OCI-LY1 (cell line): Measurements from ENCODE around the gene AKR7A2.
"Not testable (repeated sequence)": the region's sequence is repeated elsewhere in the genome, so short reads cannot be mapped to it uniquely, and the experiment has no call there.

Experiments
- H2AFZ ChIP-seq: fragments of 200-600 bp; sonication (generic), shearing (Covaris generic); 2 replicates; pipeline ENCODE4 v1.6.0; 2014; ENCODE audit warnings: antibody characterized with exemption, mild to moderate bottlenecking, low read length
- H3F3A ChIP-seq: fragments of 200-600 bp; sonication (generic), shearing (Covaris generic); 2 replicates; pipeline ENCODE4 v1.6.0; 2014; ENCODE audit warnings: mild to moderate bottlenecking, antibody characterized with exemption, low read length, moderate library complexity; ENCODE audit not compliant: insufficient read depth
- H3K27ac ChIP-seq: fragments of 200-600 bp; sonication (generic); 2 replicates; pipeline ENCODE4 v1.5.1; 2014; ENCODE audit warnings: low read length, mixed run types, mild to moderate bottlenecking, low read depth; ENCODE audit not compliant: poor library complexity, severe bottlenecking
- H3K27me3 ChIP-seq: fragments of 200-600 bp; sonication (generic); 2 replicates; pipeline ENCODE4 v1.6.0; 2014; ENCODE audit warnings: antibody characterized with exemption, mild to moderate bottlenecking, low read length, moderate library complexity; ENCODE audit not compliant: insufficient read depth
- H3K36me3 ChIP-seq: fragments of 200-600 bp; sonication (generic); 2 replicates; pipeline ENCODE4 v1.6.1; 2014; ENCODE audit warnings: mild to moderate bottlenecking, antibody characterized with exemption, low read length, moderate library complexity, mixed read lengths; ENCODE audit not compliant: insufficient read depth
- H3K4me1 ChIP-seq: fragments of 200-600 bp; sonication (generic); 2 replicates; pipeline ENCODE4 v1.5.1; 2014; ENCODE audit warnings: mild to moderate bottlenecking, low read length, moderate library complexity; ENCODE audit not compliant: insufficient read depth, severe bottlenecking
- H3K4me2 ChIP-seq: fragments of 200-600 bp; sonication (generic), shearing (Covaris generic); 2 replicates; pipeline ENCODE4 v1.6.1; 2014; ENCODE audit warnings: low read length
- H3K4me3 ChIP-seq: fragments of 200-600 bp; sonication (generic); 2 replicates; pipeline ENCODE4 v1.5.1; 2014; ENCODE audit warnings: low read length, low read depth, mild to moderate bottlenecking, mixed read lengths; ENCODE audit not compliant: poor library complexity, severe bottlenecking
- H3K79me2 ChIP-seq: fragments of 200-600 bp; shearing (Covaris generic); 2 replicates; pipeline ENCODE4 v1.6.1; 2016; ENCODE audit warnings: mixed run types, low read length, mixed read lengths; ENCODE audit not compliant: insufficient read depth
- H3K9ac ChIP-seq: fragments of 200-600 bp; sonication (generic), shearing (Covaris generic); 2 replicates; pipeline ENCODE4 v1.6.1; 2014; ENCODE audit warnings: mild to moderate bottlenecking, low read length, mixed read lengths
- H3K9me2 ChIP-seq: fragments of 200-600 bp; sonication (generic), shearing (Covaris generic); 2 replicates; pipeline ENCODE4 v1.6.1; 2014; ENCODE audit warnings: low read depth, mild to moderate bottlenecking, low read length, mixed read lengths
- H3K9me3 ChIP-seq: fragments of 200-600 bp; shearing (Covaris generic); 2 replicates; pipeline ENCODE4 v1.6.1; 2014; ENCODE audit warnings: low read length, mixed read lengths
- H4K20me1 ChIP-seq: fragments of 200-600 bp; sonication (generic), shearing (Covaris generic); 2 replicates; pipeline ENCODE4 v1.6.0; 2016; ENCODE audit warnings: mild to moderate bottlenecking, low read length; ENCODE audit not compliant: insufficient read depth
- EZH2 ChIP-seq: fragments of 200-600 bp; sonication (generic), shearing (Covaris generic); IDR thresholded peaks from 2 replicates; pipeline ENCODE4 v1.8.0; 2017; ENCODE audit warnings: borderline replicate concordance, mixed run types, mild to moderate bottlenecking, antibody characterized with exemption, low read length, moderate library complexity, mixed read lengths
- TF ChIP-seq, protein P1 (sequence below): fragments of 200-600 bp; sonication (generic), shearing (Covaris generic); IDR thresholded peaks from 2 replicates; pipeline ENCODE4 v1.5.1; 2017; ENCODE audit warnings: mild to moderate bottlenecking, antibody characterized with exemption, low read length, moderate library complexity, mixed read lengths

AKR7A2 gene

GRCh38 chr1:19306941-19307340, 5.0 kb downstream of the AKR7A2 start:
- Histone ChIP-seq H3K4me2 (no peak overlapping the region), H3K9ac (no peak overlapping the region), H2AFZ (no peak overlapping the region), H3K27ac (no peak overlapping the region), H3F3A (no peaks in the 10 kb centered on the region), H3K4me3 (no peak overlapping the region), H4K20me1 (no peaks in the 10 kb centered on the region), H3K9me2 (no peaks in the 10 kb centered on the region), H3K79me2 (no peaks in the 10 kb centered on the region), H3K9me3 (no peaks in the 10 kb centered on the region), H3K27me3 (no peaks in the 10 kb centered on the region), H3K4me1 (peaks cover 10% of the 10 kb centered on the region), H3K36me3 (peaks cover 60% of the 10 kb centered on the region)
- no peak for TF ChIP-seq EZH2
- TF ChIP-seq, protein P1, sequence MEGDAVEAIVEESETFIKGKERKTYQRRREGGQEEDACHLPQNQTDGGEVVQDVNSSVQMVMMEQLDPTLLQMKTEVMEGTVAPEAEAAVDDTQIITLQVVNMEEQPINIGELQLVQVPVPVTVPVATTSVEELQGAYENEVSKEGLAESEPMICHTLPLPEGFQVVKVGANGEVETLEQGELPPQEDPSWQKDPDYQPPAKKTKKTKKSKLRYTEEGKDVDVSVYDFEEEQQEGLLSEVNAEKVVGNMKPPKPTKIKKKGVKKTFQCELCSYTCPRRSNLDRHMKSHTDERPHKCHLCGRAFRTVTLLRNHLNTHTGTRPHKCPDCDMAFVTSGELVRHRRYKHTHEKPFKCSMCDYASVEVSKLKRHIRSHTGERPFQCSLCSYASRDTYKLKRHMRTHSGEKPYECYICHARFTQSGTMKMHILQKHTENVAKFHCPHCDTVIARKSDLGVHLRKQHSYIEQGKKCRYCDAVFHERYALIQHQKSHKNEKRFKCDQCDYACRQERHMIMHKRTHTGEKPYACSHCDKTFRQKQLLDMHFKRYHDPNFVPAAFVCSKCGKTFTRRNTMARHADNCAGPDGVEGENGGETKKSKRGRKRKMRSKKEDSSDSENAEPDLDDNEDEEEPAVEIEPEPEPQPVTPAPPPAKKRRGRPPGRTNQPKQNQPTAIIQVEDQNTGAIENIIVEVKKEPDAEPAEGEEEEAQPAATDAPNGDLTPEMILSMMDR, result no peak

DNA sequence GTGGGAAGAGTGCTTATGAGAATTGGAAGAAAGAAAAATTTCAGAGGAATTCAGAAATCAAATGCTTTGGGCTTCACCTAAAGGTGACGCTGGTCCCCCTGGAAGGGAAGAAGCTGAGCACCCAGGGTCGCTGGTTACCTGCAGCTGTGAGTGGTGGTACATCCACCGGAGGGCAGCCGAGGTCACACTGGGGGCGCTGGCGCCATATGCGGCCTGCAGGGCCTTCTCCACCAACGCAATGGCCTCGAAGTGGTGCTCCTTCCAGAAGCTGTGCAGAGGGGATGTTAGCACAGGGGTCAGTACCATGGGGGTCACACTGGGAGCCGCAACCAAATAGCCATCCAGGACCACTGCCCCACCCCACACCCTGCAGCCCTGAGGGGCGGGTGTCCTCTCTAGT, 6.1 kb downstream of the AKR7A2 start:
- Histone ChIP-seq H3K27me3 (no peaks in the 10 kb centered on the region), H3K27ac (no peak overlapping the region), H3K4me3 (no peak overlapping the region), H3F3A (no peaks in the 10 kb centered on the region), H3K79me2 (no peaks in the 10 kb centered on the region), H3K4me1 (peaks cover 5% of the 10 kb centered on the region), H4K20me1 (no peaks in the 10 kb centered on the region), H3K9me2 (no peaks in the 10 kb centered on the region), H3K4me2 (no peak overlapping the region), H3K9me3 (no peaks in the 10 kb centered on the region), H3K9ac (no peak overlapping the region), H3K36me3 (peaks cover 65% of the 10 kb centered on the region), H2AFZ (no peak overlapping the region)
- TF ChIP-seq EZH2, result no peak
- TF ChIP-seq, protein P1, result no peak

DNA sequence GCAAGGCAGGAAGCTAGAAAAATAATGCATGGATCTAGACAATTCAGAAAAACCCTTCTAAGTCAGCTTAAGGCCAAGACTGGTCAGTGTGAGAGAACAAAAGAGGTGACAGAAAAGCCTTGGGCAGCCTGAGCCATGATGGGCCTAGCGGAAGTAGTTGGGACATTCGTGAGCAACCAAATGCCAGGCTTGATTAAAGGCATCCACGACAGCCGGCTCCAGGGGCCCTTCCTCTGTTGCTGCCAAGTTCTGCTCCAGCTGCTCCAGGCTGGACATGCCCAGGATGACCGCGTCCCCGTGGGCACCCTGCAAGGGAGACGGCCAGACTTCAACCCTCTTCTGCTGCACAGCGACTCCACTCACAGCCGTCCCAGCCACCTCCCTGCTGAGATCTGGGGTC, 7.9 kb downstream of the AKR7A2 start:
- not testable (repeated sequence) for H3K9ac ChIP-seq, H3K4me2 ChIP-seq, H3K27me3 ChIP-seq, H3K4me3 ChIP-seq, H3K9me2 ChIP-seq, H3F3A ChIP-seq, H2AFZ ChIP-seq, H3K4me1 ChIP-seq, H3K79me2 ChIP-seq, H4K20me1 ChIP-seq, H3K27ac ChIP-seq, H3K9me3 ChIP-seq
- H3K36me3 ChIP-seq, result peaks cover 65% of the 10 kb centered on the region

DNA sequence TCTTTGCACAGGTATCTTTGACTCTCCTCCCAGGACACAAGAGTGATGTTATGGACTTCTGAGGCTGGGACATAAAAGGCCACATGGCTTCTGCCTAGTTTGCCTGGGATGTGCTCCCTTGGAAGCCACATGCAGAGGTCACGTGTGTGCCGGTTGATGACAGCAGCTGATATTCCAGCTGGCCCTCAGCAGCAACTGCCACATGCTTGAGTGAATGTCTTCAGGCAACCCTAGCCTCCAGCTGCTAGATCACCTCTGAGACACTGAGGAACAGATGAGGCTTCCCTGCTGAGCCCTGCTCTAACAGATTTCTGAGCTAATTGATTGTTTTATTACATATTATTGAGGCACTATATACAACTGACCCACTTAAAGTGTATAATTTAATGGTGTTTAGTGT, 11.7 kb downstream of the AKR7A2 start:
- H3K27ac ChIP-seq, result no peak overlapping the region
- no peak overlapping the region for H3K9ac ChIP-seq
- H3K4me1 ChIP-seq, result no peaks in the 10 kb centered on the region
- peaks cover under 1% of the 10 kb centered on the region; the same call in 1 of the 2 replicates for H3K9me3 ChIP-seq
- TF ChIP-seq, protein P1, result no peak
- no peak for TF ChIP-seq EZH2
- peaks cover 36% of the 10 kb centered on the region for H3K36me3 ChIP-seq
- H3K27me3 ChIP-seq, result no peaks in the 10 kb centered on the region
- no peak overlapping the region for H3K4me2 ChIP-seq
- H3K9me2 ChIP-seq, result no peaks in the 10 kb centered on the region
- H3K4me3 ChIP-seq, result no peak overlapping the region
- no peak overlapping the region for H2AFZ ChIP-seq
- H3F3A ChIP-seq, result no peaks in the 10 kb centered on the region
- no peaks in the 10 kb centered on the region for H4K20me1 ChIP-seq
- no peaks in the 10 kb centered on the region for H3K79me2 ChIP-seq
